Left forelimb (tissue), 1 donor: ENCODE results near the gene PAQR4.
A peak's percentile ranks its signal among the peaks of the same experiment; 100 is the strongest.

Experiments used
- DNase-seq: peaks from one replicate; pipeline ENCODE4 v3.0.0-alpha.2; 2018; ENCODE audit warnings: low spot score

Gene PAQR4

GRCh38 chr16:2946649-2947048 is 22.5 kb upstream of the PAQR4 start:
- no peak for DNase-seq

GRCh38 chr16:2948807-2949704 is 20.1 kb upstream of the PAQR4 start:
- DNase-seq = no peak

GRCh38 chr16:2949705-2950352 is 19.3 kb upstream of the PAQR4 start:
- peak; percentile 60 for DNase-seq

GRCh38 chr16:2950353-2950724 is 18.8 kb upstream of the PAQR4 start:
- no peak for DNase-seq

GRCh38 chr16:2950773-2951172 is 18.4 kb upstream of the PAQR4 start:
- no peak for DNase-seq

GRCh38 chr16:2952679-2953078 is 16.5 kb upstream of the PAQR4 start:
- DNase-seq = no peak

GRCh38 chr16:2953706-2954627 is 15.2 kb upstream of the PAQR4 start:
- no peak for DNase-seq

- no peak for DNase-seq
Observed at GRCh38 chr16:2954656-2955381, 14.3 kb upstream of the PAQR4 start.

- no peak for DNase-seq
Observed at GRCh38 chr16:2955438-2955778, 13.7 kb upstream of the PAQR4 start.

GRCh38 chr16:2955779-2956578 is 13.2 kb upstream of the PAQR4 start:
- no peak for DNase-seq

GRCh38 chr16:2956579-2956956 is 12.6 kb upstream of the PAQR4 start:
- no peak for DNase-seq

- DNase-seq = no peak
Observed at GRCh38 chr16:2959206-2959605, 9.9 kb upstream of the PAQR4 start.

GRCh38 chr16:2960183-2961010 is 8.8 kb upstream of the PAQR4 start:
- no peak for DNase-seq

GRCh38 chr16:2962334-2963073 is 6.6 kb upstream of the PAQR4 start:
- no peak for DNase-seq

- DNase-seq = no peak
Observed at GRCh38 chr16:2963074-2963722, 6.0 kb upstream of the PAQR4 start.

GRCh38 chr16:2963723-2964474 is 5.2 kb upstream of the PAQR4 start, which contains the start of gene KREMEN2:
KREMEN2 (plus strand) TSS chr16:2964275; CDS start chr16:2964521, 246 bp downstream.
- no peak for DNase-seq

GRCh38 chr16:2964475-2965336 is 4.4 kb upstream of the PAQR4 start:
- no peak for DNase-seq
